Measurements from ENCODE around the gene SYK. TPM values are rescaled to one million over a fixed set of nuclear protein-coding genes. Genes with fewer than 3 reads are reported as not detected.

Gene SYK
- total RNA-seq, 1 experiment from 2014 or later = 5.3 TPM

DNA sequence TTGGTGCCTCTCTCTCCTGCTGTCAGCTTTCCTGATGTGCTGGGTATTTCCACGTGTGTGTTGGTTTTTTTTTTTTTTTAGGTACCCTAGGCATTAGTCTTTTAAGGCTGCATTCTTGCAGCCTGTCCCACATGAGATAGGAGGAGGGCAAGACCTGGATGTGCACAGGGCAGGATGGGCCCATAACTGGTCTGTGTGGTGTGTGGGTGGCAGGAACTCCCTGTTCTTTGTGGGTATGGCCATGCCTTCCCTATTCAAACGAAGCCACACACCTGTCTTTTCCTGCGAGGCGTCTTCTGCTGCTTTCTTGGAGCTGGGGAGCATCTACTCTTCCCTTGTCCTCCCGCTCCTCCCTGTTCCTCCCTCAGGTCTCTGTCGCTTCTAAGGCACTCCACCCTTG is 6.8 kb downstream of the SYK start:
- Mint-ChIP-seq H3K27ac (ENCODE audit: unreplicated experiment) (no peak overlapping the region), H3K36me3 (ENCODE audit: insufficient read depth, unreplicated experiment) (no peaks in the 10 kb centered on the region), H3K9me3 (ENCODE audit: unreplicated experiment) (no peaks in the 10 kb centered on the region), H3K4me1 (ENCODE audit: low read depth, unreplicated experiment) (no peaks in the 10 kb centered on the region), H3K4me3 (ENCODE audit: unreplicated experiment) (no peak overlapping the region), H3K27me3 (ENCODE audit: insufficient read depth, unreplicated experiment) (peaks cover 3% of the 10 kb centered on the region)
- Histone ChIP-seq H3K4me1 (no peaks in the 10 kb centered on the region), H3K9me3 (no peaks in the 10 kb centered on the region), H3K4me3 (ENCODE audit: low read depth, low read length) (no peak overlapping the region), H3K36me3 (ENCODE audit: control insufficient read depth, insufficient read depth, low read length) (no peaks in the 10 kb centered on the region), H3K27me3 (replicated peaks; ENCODE audit: control insufficient read depth, insufficient read depth, low read length) (no peaks in the 10 kb centered on the region)
- no TSS peak for BruUV-seq (replicated peaks)
- TF ChIP-seq, protein P1, sequence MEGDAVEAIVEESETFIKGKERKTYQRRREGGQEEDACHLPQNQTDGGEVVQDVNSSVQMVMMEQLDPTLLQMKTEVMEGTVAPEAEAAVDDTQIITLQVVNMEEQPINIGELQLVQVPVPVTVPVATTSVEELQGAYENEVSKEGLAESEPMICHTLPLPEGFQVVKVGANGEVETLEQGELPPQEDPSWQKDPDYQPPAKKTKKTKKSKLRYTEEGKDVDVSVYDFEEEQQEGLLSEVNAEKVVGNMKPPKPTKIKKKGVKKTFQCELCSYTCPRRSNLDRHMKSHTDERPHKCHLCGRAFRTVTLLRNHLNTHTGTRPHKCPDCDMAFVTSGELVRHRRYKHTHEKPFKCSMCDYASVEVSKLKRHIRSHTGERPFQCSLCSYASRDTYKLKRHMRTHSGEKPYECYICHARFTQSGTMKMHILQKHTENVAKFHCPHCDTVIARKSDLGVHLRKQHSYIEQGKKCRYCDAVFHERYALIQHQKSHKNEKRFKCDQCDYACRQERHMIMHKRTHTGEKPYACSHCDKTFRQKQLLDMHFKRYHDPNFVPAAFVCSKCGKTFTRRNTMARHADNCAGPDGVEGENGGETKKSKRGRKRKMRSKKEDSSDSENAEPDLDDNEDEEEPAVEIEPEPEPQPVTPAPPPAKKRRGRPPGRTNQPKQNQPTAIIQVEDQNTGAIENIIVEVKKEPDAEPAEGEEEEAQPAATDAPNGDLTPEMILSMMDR (IDR thresholded peaks at IDR 0.05; ENCODE audit: insufficient read depth in 1 of 2, low read depth in 1 of 2, low read length in 1 of 2, severe bottlenecking in 1 of 2, unreplicated experiment in 1 of 2) = no peak
- intact Hi-C loops (cut with micrococcal nuclease; ENCODE audit: unreplicated experiment) = no loop called here
- DNase-seq = no peak
- CTCF ChIA-PET = no interaction called here
- POLR2A ChIA-PET = no interaction called here

DNA sequence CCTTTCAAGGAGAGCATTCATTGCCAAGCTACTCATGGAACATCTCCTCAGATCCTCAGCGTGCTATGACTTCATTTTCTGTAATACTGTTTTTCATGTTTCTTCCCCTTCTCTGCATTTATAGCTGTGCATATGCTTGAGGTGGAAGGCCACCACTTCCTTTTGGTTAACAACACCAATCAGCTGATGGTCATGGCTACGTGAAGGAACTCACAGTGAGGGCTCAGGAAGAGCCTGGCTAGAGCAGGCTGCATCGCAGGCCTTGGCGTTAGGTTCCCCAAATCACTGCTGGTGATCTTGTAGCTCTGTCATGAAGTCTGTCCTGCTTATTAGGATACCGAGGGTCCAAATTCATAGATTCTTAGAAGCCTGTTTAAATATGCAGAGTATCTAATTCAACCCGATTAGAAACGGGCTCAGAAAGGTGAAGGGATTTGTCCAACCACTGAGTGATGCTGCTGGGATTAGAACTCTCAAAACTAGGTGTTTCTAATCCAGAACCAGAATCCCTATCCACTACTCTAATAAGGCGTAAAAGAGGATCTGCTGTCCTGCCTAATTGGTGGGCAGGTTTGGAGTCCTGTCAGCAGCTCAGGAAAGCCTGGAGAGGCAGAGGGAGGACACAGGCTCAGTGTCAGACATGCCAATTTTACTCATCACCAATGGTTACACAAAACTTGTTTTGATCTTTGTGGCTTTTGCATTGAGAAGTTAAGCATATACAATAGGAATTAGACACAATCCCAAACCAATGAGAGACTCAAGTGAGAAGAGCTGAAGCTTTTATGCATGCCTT is 7.5 kb downstream of the SYK start:
- intact Hi-C loops (cut with micrococcal nuclease; ENCODE audit: unreplicated experiment) = no loop called here
- no TSS peak for BruUV-seq (replicated peaks)
- POLR2A ChIA-PET = no interaction called here

GRCh38 chr9:90810691-90811090 is 9.1 kb downstream of the SYK start:
- Mint-ChIP-seq H3K27me3 (ENCODE audit: insufficient read depth, unreplicated experiment) (peaks cover 3% of the 10 kb centered on the region), H3K36me3 (ENCODE audit: insufficient read depth, unreplicated experiment) (no peaks in the 10 kb centered on the region), H3K4me1 (ENCODE audit: low read depth, unreplicated experiment) (no peaks in the 10 kb centered on the region), H3K9me3 (ENCODE audit: unreplicated experiment) (no peaks in the 10 kb centered on the region), H3K27ac (ENCODE audit: unreplicated experiment) (no peak overlapping the region), H3K4me3 (ENCODE audit: unreplicated experiment) (no peak overlapping the region)
- BruUV-seq (replicated peaks) = no TSS peak
- TF ChIP-seq, protein P1 (IDR thresholded peaks at IDR 0.05; ENCODE audit: insufficient read depth in 1 of 2, low read depth in 1 of 2, low read length in 1 of 2, severe bottlenecking in 1 of 2, unreplicated experiment in 1 of 2) = no peak
- H3K4me1 ChIP-seq = no peaks in the 10 kb centered on the region
- no peaks in the 10 kb centered on the region for H3K36me3 ChIP-seq (ENCODE audit: control insufficient read depth, insufficient read depth, low read length)
- H3K9me3 ChIP-seq = no peaks in the 10 kb centered on the region
- intact Hi-C loops (cut with micrococcal nuclease; ENCODE audit: unreplicated experiment) = no loop called here
- no peak for DNase-seq
- H3K27me3 ChIP-seq (replicated peaks; ENCODE audit: control insufficient read depth, insufficient read depth, low read length) = no peaks in the 10 kb centered on the region
- ChIA-PET POLR2A (no interaction called here), CTCF (no interaction called here)
- H3K4me3 ChIP-seq (ENCODE audit: low read depth, low read length) = no peak overlapping the region

More for the DNA sequence above, 7.5 kb downstream of the SYK start:
- H3K9me3 ChIP-seq = no peaks in the 10 kb centered on the region
- peaks cover 3% of the 10 kb centered on the region for H3K27me3 Mint-ChIP-seq (ENCODE audit: insufficient read depth, unreplicated experiment)
- no peak overlapping the region for H3K4me3 Mint-ChIP-seq (ENCODE audit: unreplicated experiment)
- H3K27me3 ChIP-seq (replicated peaks; ENCODE audit: control insufficient read depth, insufficient read depth, low read length) = no peaks in the 10 kb centered on the region
- CTCF ChIA-PET = no interaction called here
- TF ChIP-seq, protein P1 (IDR thresholded peaks at IDR 0.05; ENCODE audit: insufficient read depth in 1 of 2, low read depth in 1 of 2, low read length in 1 of 2, severe bottlenecking in 1 of 2, unreplicated experiment in 1 of 2) = no peak
- H3K4me3 ChIP-seq (ENCODE audit: low read depth, low read length) = no peak overlapping the region
- no peaks in the 10 kb centered on the region for H3K36me3 ChIP-seq (ENCODE audit: control insufficient read depth, insufficient read depth, low read length)
- H3K4me1 ChIP-seq = no peaks in the 10 kb centered on the region
- no peak overlapping the region for H3K27ac Mint-ChIP-seq (ENCODE audit: unreplicated experiment)
- no peak for DNase-seq
- no peaks in the 10 kb centered on the region for H3K4me1 Mint-ChIP-seq (ENCODE audit: low read depth, unreplicated experiment)
- no peaks in the 10 kb centered on the region for H3K36me3 Mint-ChIP-seq (ENCODE audit: insufficient read depth, unreplicated experiment)
- H3K9me3 Mint-ChIP-seq (ENCODE audit: unreplicated experiment) = no peaks in the 10 kb centered on the region

Measured in Caco-2 (cell line).